Liver (tissue), 3 donors: ENCODE measurements around the gene DENND4A.

Experiments used
- RXRA ChIP-seq, 2 donors: IDR thresholded peaks; 2 replicates each; pipeline ENCODE4 v1.6.1; 2017 to 2018; ENCODE audit warnings: antibody characterized with exemption in 2 of 2, mild to moderate bottlenecking in 1 of 2
- TF ChIP-seq, protein P1 (sequence below): fragments of 150-350 bp; IDR thresholded peaks from 2 replicates; pipeline ENCODE4 v1.5.1; 2017; ENCODE audit warnings: improper control_type of control experiment, low read depth, low read length; ENCODE audit not compliant: missing input control
- TF ChIP-seq, protein P2 (sequence below): IDR thresholded peaks from 2 replicates; pipeline ENCODE4 v1.6.1; 2016; ENCODE audit warnings: antibody characterized with exemption
- donor health status: healthy.
- donor health status: healthy.

DNA sequence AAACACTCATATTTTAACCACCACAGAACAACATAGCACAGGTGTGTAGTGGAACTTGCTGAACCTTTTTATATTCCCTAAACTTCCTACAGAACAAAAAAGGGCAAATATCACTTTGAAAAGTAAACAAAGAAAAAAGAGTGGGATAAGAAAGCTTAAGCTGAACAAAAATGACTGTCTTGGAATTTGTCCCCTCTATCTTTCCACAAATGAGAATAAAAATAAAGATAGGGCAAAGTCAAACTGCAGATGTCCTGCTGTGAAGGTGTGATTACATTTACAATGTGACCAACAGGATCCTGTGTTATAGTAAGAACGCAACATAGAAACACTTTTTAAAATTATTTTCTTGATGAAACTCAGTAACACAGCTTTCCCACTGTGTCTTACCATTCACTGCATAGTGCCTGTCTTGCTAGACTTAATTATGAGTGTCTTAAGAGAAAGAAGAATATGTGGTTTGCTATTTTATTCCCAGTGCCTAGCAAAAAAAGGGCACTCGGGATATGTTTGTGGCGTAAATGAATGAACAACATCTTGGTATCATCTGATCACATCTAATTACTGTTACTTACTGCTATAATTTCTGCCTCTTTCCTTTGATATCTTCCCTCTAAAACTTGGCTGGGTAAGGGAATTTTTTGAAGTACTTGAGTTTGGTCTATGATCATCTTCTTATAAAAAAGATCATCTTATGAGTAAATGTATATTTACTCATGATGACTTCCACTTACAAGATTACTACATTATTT, 67.5 kb downstream of the DENND4A start:
- TF ChIP-seq RXRA (IDR thresholded peaks at IDR 0.05): no peak
- TF ChIP-seq, protein P1, sequence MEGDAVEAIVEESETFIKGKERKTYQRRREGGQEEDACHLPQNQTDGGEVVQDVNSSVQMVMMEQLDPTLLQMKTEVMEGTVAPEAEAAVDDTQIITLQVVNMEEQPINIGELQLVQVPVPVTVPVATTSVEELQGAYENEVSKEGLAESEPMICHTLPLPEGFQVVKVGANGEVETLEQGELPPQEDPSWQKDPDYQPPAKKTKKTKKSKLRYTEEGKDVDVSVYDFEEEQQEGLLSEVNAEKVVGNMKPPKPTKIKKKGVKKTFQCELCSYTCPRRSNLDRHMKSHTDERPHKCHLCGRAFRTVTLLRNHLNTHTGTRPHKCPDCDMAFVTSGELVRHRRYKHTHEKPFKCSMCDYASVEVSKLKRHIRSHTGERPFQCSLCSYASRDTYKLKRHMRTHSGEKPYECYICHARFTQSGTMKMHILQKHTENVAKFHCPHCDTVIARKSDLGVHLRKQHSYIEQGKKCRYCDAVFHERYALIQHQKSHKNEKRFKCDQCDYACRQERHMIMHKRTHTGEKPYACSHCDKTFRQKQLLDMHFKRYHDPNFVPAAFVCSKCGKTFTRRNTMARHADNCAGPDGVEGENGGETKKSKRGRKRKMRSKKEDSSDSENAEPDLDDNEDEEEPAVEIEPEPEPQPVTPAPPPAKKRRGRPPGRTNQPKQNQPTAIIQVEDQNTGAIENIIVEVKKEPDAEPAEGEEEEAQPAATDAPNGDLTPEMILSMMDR: no peak
- TF ChIP-seq, protein P2, sequence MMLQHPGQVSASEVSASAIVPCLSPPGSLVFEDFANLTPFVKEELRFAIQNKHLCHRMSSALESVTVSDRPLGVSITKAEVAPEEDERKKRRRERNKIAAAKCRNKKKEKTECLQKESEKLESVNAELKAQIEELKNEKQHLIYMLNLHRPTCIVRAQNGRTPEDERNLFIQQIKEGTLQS: no peak
